Frontal cortex (tissue), 4 donors: ENCODE results near the gene PXMP4. TPM values are rescaled to one million over a fixed set of nuclear protein-coding genes. Genes with fewer than 3 reads are reported as not detected.

Experiments
- DNase-seq, 2 donors: peaks; one replicate each; pipeline ENCODE4 v3.0.0; 2012; ENCODE audit warnings: low spot score in 2 of 2
- FAIRE-seq: peaks from 2 replicates; lab custom pipeline; 2012; peaks lifted over from hg19 to GRCh38; lab: Jason Lieb, UNC
- total RNA-seq: library from RNA; depleted of rRNA; stranded (reverse); fragments of >200 nt; gene quantifications from one replicate; pipeline ENCODE4 v1.2.3, GENCODE V29; 2014
- donor health status: control.
- donor health status: control.
- donor health status: control.

PXMP4 gene
- total RNA-seq, 1 donor from 2014 or later: 10.6 TPM

DNA sequence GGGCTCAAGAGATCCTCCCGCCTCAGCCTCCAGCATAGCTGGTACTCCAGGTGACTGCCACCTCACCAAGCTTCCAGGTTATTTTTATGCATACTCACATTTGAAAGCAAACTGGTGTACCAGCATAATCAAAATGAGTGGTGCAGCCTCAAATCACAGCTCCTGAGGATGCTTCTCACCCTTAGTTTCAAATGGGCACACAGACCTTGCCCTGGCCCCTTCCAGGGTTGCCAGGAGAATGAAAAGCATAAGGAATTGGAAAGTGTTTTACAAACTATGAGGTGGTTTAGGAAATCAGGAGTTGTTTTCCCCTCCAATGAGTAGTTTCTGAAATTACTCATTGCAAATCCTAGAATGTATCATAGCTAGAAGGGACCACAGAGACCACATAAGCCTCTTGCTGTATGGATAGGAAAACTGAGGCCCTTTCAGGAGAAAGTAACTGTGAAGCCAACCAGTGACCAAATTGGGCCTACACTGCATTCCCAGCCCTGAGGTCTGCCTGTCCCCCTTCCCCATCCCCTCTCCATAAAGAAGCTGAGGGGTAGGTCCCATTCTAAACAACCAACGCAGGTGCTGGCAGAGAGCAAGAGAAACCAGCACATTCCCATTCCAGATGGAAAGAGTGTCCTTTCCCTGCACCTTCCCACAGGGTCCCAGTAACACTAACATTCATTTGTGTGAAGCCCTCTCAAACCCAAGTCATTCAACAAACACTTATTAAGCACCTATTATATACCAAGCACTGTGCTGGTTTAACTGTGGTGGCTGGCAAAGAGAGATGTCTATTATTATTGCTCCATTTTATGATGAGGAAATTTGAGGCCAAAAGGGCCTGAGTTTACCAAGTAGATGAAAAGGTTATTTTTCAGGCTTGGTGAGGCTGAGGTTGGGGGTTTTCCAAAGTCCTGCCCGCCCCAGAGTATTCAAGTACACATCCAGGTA lies 31.8 kb downstream of the PXMP4 start:
- DNase-seq (no peak), FAIRE-seq (no peak)

GRCh38 chr20:33687370-33687915 lies 32.7 kb downstream of the PXMP4 start:
- DNase-seq (no peak), FAIRE-seq (no peak)

- FAIRE-seq: no peak
- no peak for DNase-seq
These were observed 33.1 kb downstream of the PXMP4 start for GRCh38 chr20:33686984-33687366.

DNA sequence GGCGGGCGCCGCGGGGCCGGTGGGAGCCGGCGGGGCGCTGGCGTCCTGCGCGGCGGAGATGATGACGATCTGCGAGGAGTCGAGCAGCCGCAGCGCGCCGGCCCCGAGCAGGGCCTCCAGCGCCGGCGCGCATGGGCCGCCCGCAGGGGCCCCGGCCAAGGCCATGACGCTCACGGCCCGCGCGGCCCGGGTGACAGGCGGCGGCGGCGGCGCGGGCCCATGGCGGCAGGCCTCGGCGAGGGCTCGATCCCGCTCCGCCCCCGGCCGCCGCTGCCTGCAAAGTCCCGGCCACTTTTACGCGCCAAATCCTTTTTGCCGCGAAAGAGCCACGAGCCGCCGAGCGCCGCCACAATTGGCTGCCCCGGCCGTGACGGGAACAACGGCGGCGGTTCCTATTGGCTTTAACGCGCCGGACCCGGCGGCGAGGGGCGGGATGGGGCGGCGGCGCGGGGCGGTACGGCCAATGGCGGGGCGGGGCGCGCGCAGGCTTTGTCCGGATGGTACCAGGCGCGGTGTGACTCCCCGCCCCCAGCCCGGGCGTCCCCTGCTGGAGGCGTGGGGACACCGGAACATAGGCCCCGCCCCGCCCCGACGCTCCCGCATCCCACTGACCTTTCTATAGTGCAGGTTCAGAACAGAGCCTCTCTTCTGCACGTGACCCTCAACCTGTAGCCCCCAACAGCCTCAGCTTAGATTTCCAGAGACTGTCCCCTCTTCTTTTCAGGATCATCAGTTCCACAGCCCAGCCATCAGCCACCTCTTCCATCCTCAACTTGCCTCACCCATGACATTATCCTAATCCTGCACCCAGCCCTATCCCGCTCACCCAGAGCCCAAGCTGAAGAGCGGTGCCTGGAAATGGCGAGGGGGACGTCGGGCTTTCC lies 33.8 kb downstream of the PXMP4 start, which contains the start of gene E2F1:
Gene E2F1 (minus strand): TSS at position 286 of the 884 bp plus-strand sequence. CDS start 121 bp downstream, at position 165.
- no peak for FAIRE-seq
- peak; percentile 100 for DNase-seq

- DNase-seq (peak in 1 of 2 donors; percentile 6), FAIRE-seq (no peak)
These were observed 34.6 kb downstream of the PXMP4 start for GRCh38 chr20:33685328-33686099.

DNA sequence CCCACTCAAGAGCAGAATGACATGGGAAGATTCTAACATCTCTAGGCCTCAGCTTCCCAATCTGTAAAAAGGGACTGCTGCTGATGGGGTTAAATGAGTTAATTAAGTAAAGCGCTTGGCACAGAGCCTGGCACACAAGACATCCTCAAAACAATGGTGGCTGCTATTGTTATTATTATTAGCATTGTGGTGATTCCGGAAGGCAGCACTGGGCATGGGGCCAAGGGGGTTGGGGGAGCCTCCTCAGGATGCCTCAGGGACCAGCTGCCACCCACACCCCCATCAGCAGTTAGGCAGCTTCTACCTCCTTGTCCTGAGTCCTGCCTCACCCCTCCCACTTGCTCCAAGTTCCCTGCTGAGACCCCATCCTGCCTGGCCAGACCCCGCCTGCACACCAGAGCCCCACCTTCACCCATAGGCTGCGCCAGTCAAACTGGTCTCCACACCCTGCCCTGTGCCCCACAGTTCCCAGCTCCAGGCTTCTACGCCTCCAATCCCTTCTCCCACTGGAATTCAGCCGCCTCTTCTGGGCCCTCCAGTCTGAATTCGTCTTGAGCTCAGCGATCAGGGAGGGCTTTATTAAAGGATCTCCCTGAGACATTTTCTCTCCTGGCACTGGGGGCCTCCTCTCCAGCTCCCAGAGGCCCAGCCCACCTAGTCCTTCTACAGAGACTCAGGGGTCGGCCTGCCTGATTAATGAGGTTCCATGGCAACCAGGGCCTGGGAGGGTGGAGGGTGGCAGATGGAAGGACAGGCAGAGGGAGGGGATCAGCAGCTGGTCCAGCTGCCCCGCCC lies 35.4 kb downstream of the PXMP4 start:
- FAIRE-seq: no peak
- peak in 1 of 2 donors; percentile 9 for DNase-seq

- DNase-seq (no peak), FAIRE-seq (no peak)
These were observed 38.3 kb downstream of the PXMP4 start for GRCh38 chr20:33681728-33682353.

DNA sequence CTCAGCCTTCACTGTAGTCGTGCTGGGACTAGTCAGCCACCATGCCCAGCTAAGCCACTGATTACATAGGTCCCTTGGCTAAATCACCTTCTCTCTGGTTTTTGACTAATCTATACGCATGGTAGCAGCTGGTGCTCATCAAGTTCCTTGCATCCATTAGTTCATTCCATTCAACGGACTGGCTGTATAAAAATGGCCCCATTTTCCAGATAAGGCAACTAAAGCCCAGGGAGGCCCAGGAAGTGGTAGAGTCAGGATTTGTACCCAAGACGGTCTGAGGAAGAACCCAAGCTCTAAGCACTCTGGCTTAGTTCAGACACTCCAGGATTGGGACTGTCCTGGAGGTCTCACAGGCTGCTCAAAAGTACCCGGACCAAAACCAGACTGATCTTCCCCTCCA lies 38.8 kb downstream of the PXMP4 start:
- no peak for FAIRE-seq
- no peak for DNase-seq

GRCh38 chr20:33680686-33681085 lies 39.4 kb downstream of the PXMP4 start:
- no peak for FAIRE-seq
- DNase-seq: no peak

GRCh38 chr20:33679758-33680485 lies 40.2 kb downstream of the PXMP4 start:
- no peak for FAIRE-seq
- no peak for DNase-seq

GRCh38 chr20:33677991-33678702 lies 42.0 kb downstream of the PXMP4 start:
- no peak for DNase-seq
- no peak for FAIRE-seq

GRCh38 chr20:33676652-33677645 lies 43.2 kb downstream of the PXMP4 start:
- no peak for FAIRE-seq

DNA sequence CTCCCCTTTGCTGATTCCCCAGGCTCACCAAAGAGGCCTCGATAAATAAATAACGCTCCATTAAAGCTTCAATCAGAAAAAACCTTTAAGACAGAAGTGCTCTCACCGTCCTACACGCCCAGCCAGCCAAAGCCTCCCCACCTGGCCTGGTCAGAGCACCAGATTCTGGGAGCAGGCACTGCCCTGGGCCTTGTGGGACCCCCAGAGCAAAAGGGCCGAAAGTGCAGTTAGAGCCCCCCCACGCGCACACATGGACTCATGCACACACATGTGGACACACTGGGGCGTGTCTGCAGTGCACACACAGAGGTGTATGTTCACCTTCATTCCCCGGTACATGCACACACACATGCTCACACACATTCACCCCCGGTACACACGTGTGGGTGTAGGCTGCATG lies 44.0 kb downstream of the PXMP4 start:
- FAIRE-seq: no peak
- no peak for DNase-seq

More at GRCh38 chr20:33676652-33677645, 43.2 kb downstream of the PXMP4 start:
- no peak for DNase-seq

GRCh38 chr20:33675136-33675959 lies 44.8 kb downstream of the PXMP4 start:
- DNase-seq (no peak), FAIRE-seq (no peak)
